Urinary bladder (tissue), 4 donors: ENCODE measurements around the gene VAMP5. TPM values are rescaled to one million over a fixed set of nuclear protein-coding genes. Genes with fewer than 3 reads are reported as not detected.

Source experiments
- DNase-seq: peaks from one replicate; pipeline ENCODE4 v3.0.0-alpha.2; 2015; ENCODE audit errors: extremely low spot score
- H3K27ac ChIP-seq: one replicate; pipeline ENCODE4 v1.5.1; 2013; ENCODE audit warnings: low read depth, mild to moderate bottlenecking, moderate library complexity
- H3K36me3 ChIP-seq: one replicate; pipeline ENCODE4 v1.6.1; 2013; ENCODE audit warnings: mild to moderate bottlenecking, moderate library complexity; ENCODE audit not compliant: insufficient read depth
- H3K4me1 ChIP-seq: one replicate; pipeline ENCODE4 v1.6.1; 2013; ENCODE audit warnings: mild to moderate bottlenecking, moderate library complexity; ENCODE audit not compliant: insufficient read depth
- H3K4me3 ChIP-seq: one replicate; pipeline ENCODE4 v1.5.1; 2013; ENCODE audit warnings: low read depth, low read length
- WGBS: extraction: QIAGEN DNeasy Blood & Tissue Kit; methylation state at CpG from one replicate; pipeline ENCODE4 v1.1.7; 2013; 5-methylcytosine and 5-hydroxymethylcytosine counted together
- polyA plus RNA-seq: library from polyadenylated mRNA; stranded (reverse); fragments of 200-250 nt; gene quantifications from one replicate; pipeline ENCODE4 v1.2.3, GENCODE V29; 2013
- small RNA-seq: library from RNA; depleted of rRNA; stranded (forward); fragments of <200 nt; gene quantifications from one replicate; pipeline ENCODE3, GENCODE V24; 2014
- total RNA-seq: library from RNA; depleted of rRNA; stranded (reverse); fragments of >200 nt; gene quantifications from one replicate; pipeline ENCODE4 v1.2.3, GENCODE V29; 2014
- donor health status: healthy with polysubstance abuse.
- donor health status: healthy.

VAMP5 gene
- total and polyA plus RNA-seq, 2 donors = 8.0 to 157 TPM

DNA sequence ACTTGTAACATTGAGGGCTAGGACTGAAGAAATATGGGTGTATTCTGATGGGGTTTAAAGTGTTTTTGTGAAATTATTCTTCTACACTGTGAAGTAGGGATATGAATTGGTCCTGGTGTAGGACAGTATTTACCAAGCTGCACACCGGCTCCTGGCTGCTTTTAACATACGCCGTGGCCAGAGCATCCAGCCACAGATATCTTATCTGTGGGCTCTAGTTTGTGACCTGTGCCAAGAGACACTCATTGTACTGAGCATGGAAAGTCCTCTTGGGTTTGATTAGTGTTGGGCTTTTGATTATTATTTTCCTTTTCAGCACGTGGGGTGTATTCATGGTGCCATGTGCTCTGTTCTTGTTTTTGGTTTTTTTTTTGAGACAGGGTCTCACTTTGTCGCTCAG lies 39.8 kb downstream of the VAMP5 start:
- Histone ChIP-seq H3K27ac (no peak overlapping the region), H3K4me3 (no peak overlapping the region), H3K4me1 (no peaks in the 10 kb centered on the region), H3K36me3 (peaks cover 9% of the 10 kb centered on the region)
- 89% methylated on average over 5 of the region's 5 CpGs for WGBS
- no peak for DNase-seq

DNA sequence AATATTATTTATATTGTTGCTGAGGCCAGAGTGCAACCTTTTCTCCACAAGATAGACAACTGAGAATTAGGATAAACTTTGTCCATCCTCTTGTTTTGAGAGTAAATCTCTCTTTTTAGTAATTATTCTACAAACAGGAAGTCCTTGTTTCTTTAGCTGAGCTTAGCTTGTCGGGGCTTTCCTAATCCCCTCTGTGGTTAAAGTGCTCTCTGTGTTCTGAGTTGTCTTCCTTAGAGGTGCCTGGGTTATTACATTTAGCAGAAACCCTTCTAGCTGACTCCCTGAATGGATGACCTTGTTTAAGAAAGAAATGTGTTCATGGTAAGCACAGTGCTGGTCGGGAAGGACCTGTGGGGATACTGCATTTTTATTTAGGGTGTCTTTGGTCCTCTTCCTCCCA lies 44.4 kb downstream of the VAMP5 start:
- 50% methylated on average over 2 of the region's 2 CpGs for WGBS
- DNase-seq = no peak
- Histone ChIP-seq H3K27ac (no peak overlapping the region), H3K36me3 (peaks cover 12% of the 10 kb centered on the region), H3K4me1 (no peaks in the 10 kb centered on the region), H3K4me3 (no peak overlapping the region)

DNA sequence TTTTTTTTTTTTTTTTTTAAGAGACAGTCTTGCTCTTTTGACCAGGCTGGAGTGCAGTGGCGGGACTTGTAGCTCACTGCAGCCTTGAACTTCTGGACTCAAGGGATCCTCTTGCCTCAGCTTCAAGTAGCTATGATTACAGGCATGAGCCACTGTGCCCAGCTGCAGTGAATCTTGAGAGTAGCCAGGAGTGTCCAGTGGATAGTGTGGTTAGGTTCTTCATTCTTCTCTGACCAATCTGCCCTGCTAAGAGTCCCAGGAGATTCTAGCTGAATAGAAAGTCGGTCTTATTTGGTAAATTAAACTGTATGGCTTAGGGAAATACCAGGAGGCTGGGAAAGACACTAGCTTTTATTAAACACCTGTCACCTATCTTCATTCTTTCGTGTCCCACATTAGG lies 47.1 kb downstream of the VAMP5 start:
- Histone ChIP-seq H3K4me3 (no peak overlapping the region), H3K36me3 (peaks cover 10% of the 10 kb centered on the region), H3K27ac (no peak overlapping the region), H3K4me1 (no peaks in the 10 kb centered on the region)
- 93% methylated on average over 3 of the region's 3 CpGs for WGBS
- no peak for DNase-seq

DNA sequence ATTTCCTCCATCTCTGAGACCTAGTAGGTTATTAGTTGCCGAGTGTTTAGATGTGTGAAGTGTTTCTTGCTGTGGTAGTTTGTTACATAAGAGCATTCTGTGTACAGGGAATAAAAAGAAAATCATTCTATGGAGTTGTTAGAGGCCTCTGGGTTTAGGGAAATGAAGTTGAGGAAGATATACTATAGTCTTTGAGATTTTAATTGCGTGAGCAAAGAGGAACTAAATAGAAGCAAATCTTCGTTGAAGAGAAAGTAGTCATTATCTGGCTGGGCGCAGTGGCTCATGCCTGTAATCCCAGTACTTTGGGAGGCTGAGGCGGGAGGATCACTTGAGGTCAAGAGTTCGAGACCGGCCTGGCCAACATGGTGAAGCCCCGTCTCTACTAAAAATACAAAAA lies 50.8 kb downstream of the VAMP5 start:
- DNase-seq = no peak
- Histone ChIP-seq H3K36me3 (peaks cover 5% of the 10 kb centered on the region), H3K4me3 (no peak overlapping the region), H3K27ac (no peak overlapping the region), H3K4me1 (no peaks in the 10 kb centered on the region)
- 92% methylated on average over 8 of the region's 8 CpGs for WGBS

DNA sequence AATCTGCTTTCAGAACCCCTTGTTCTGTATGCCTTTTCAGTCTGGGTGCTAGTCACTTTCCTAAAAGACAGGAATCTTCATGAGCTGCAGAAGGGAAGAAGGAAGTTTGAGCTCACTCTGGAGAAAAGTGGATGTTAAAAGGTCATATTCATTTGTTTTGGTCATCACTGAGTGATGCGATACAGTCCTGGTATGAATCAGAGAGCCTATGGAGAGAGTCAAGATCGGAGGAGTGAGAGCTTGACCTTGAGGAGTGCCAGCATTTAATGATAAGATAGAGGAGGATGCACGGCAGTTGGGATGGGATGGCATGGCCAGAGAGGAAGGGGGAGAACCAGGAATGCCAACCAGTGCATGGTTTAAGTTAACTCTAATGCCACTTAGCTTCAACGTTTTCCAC lies 51.4 kb downstream of the VAMP5 start:
- DNase-seq = no peak
- Histone ChIP-seq H3K36me3 (peaks cover 3% of the 10 kb centered on the region), H3K4me1 (no peaks in the 10 kb centered on the region), H3K4me3 (no peak overlapping the region), H3K27ac (no peak overlapping the region)
- WGBS = 75% methylated on average over 4 of the region's 4 CpGs

DNA sequence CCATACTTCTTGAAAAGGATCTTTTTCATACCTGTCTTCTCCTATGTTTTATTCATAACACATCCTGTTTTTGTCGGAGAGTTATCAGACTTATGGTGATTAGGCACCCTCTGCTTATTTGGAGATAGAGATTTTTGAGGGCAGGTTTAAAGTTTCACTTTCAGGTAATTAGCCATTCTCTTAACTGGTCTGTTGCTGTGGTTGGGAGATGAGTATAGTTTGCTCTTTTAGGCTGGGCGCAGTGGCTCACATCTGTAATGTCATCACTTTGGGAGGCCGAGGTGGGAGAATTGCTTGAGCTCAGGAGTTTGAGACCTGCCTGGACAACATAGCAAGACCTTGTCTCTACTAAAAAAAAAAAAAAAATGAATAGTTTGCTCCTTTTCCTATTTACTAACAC lies 58.5 kb downstream of the VAMP5 start:
- WGBS = 78% methylated on average over 3 of the region's 3 CpGs
- H3K36me3 ChIP-seq = peaks cover 8% of the 10 kb centered on the region

More for the DNA sequence above, 58.5 kb downstream of the VAMP5 start:
- Histone ChIP-seq H3K27ac (no peak overlapping the region), H3K4me1 (no peaks in the 10 kb centered on the region), H3K4me3 (no peak overlapping the region)
- no peak for DNase-seq

Small RNAs within 50 kb of the gene (small RNA-seq; reads per million reads assigned to genes)
- not detected for gene RN7SL126P

Other genes with a start within 250 kb of the VAMP5 start
- gene RETSAT, start 229.9 kb upstream of the VAMP5 start, total RNA-seq = 22.5 TPM
- 34.4 TPM for gene RETSAT, start 229.9 kb upstream of the VAMP5 start, polyA plus RNA-seq
- gene ELMOD3, start 229.7 kb upstream of the VAMP5 start, total RNA-seq = 19.4 TPM
- gene ELMOD3, start 229.7 kb upstream of the VAMP5 start, polyA plus RNA-seq = 21.0 TPM
- gene CAPG, start 174.1 kb upstream of the VAMP5 start, total RNA-seq = 89.3 TPM
- gene CAPG, start 174.1 kb upstream of the VAMP5 start, polyA plus RNA-seq = 76.0 TPM
- gene SH2D6, start 165.7 kb upstream of the VAMP5 start, total RNA-seq = not detected
- gene SH2D6, start 165.7 kb upstream of the VAMP5 start, polyA plus RNA-seq = 0.37 TPM
- 94.8 TPM for gene MAT2A, start 45.3 kb upstream of the VAMP5 start, total RNA-seq
- gene MAT2A, start 45.3 kb upstream of the VAMP5 start, polyA plus RNA-seq = 242 TPM
- 42.3 TPM for gene GGCX, start 22.9 kb upstream of the VAMP5 start, total RNA-seq
- gene GGCX, start 22.9 kb upstream of the VAMP5 start, polyA plus RNA-seq = 26.4 TPM
- gene VAMP8, start 6.8 kb upstream of the VAMP5 start, total RNA-seq = 14.8 TPM
- 89.9 TPM for gene VAMP8, start 6.8 kb upstream of the VAMP5 start, polyA plus RNA-seq
- gene RNF181, start 11.3 kb downstream of the VAMP5 start, total RNA-seq = 71.6 TPM
- 183 TPM for gene RNF181, start 11.3 kb downstream of the VAMP5 start, polyA plus RNA-seq
- 6.3 TPM for gene TMEM150A, start 18.3 kb downstream of the VAMP5 start, total RNA-seq
- gene TMEM150A, start 18.3 kb downstream of the VAMP5 start, polyA plus RNA-seq = 39.0 TPM
- gene C2orf68, start 27.6 kb downstream of the VAMP5 start, total RNA-seq = 40.8 TPM
- 20.0 TPM for gene C2orf68, start 27.6 kb downstream of the VAMP5 start, polyA plus RNA-seq
- 32.1 TPM for gene USP39, start 31.8 kb downstream of the VAMP5 start, total RNA-seq
- gene USP39, start 31.8 kb downstream of the VAMP5 start, polyA plus RNA-seq = 51.7 TPM
- not detected for gene SFTPB, start 83.8 kb downstream of the VAMP5 start, total RNA-seq
- not detected for gene SFTPB, start 83.8 kb downstream of the VAMP5 start, polyA plus RNA-seq
- gene GNLY, start 109.9 kb downstream of the VAMP5 start, total RNA-seq = not detected
- gene GNLY, start 109.9 kb downstream of the VAMP5 start, polyA plus RNA-seq = 1.8 TPM
- 18.3 TPM for gene ATOH8, start 169.6 kb downstream of the VAMP5 start, total RNA-seq
- gene ATOH8, start 169.6 kb downstream of the VAMP5 start, polyA plus RNA-seq = 49.2 TPM